Sigmoid colon (tissue), 7 donors: ENCODE data around the gene SLC6A1. TPM values are rescaled to one million over a fixed set of nuclear protein-coding genes. Genes with fewer than 3 reads are reported as not detected.

ENCODE experiments used
- DNase-seq: peaks from one replicate; pipeline ENCODE4 v3.0.0-alpha.2; 2019
- H3K27ac ChIP-seq, 4 donors: fragments of 200-600 bp; sonication (generic); one replicate each; pipeline ENCODE4 v1.5.1; 2016 to 2019; ENCODE audit warnings: mild to moderate bottlenecking in 1 of 4
- H3K27me3 ChIP-seq, 3 donors: fragments of 200-600 bp; sonication (generic); one replicate each; pipeline ENCODE4 v1.5.1; 2019; ENCODE audit warnings: mild to moderate bottlenecking in 1 of 3
- H3K36me3 ChIP-seq, 4 donors: fragments of 200-600 bp; sonication (generic); one replicate each; pipeline ENCODE4 v1.5.1; 2016 to 2019
- H3K4me1 ChIP-seq, 4 donors: fragments of 200-600 bp; sonication (generic); one replicate each; pipeline ENCODE4 v1.5.1; 2017 to 2019
- H3K4me3 ChIP-seq, 4 donors: fragments of 200-600 bp; sonication (generic); one replicate each; pipeline ENCODE4 v1.5.1; 2017 to 2019; ENCODE audit warnings: mild to moderate bottlenecking in 2 of 4, moderate library complexity in 1 of 4
- H3K9me3 ChIP-seq, 4 donors: fragments of 200-600 bp in 3 of 4; sonication (generic) in 3 of 4; one replicate each; pipeline versions ENCODE4 v1.5.1 to v1.6.1; 2013 to 2019
- CTCF ChIP-seq, 4 experiments: fragments of 450-650 bp in 3 of 4; fragments of 200-600 bp in 1 of 4; IDR thresholded peaks; one replicate each; pipeline ENCODE4 v1.5.1; 2016 to 2019; ENCODE audit warnings: antibody characterized with exemption in 4 of 4, mild to moderate bottlenecking in 3 of 4, moderate library complexity in 2 of 4
- EP300 ChIP-seq, 4 donors: sonication (generic); formaldehyde crosslinking; IDR thresholded peaks; one replicate each; pipeline ENCODE4 v1.6.1; 2017; ENCODE audit warnings: antibody characterized with exemption in 4 of 4
- POLR2A ChIP-seq, 2 donors: fragments of 450-650 bp; IDR thresholded peaks; one replicate each; pipeline ENCODE4 v1.6.1; 2016; ENCODE audit warnings: antibody characterized with exemption in 2 of 2, mild to moderate bottlenecking in 2 of 2, moderate library complexity in 2 of 2
- POLR2AphosphoS5 ChIP-seq, 4 donors: sonication (generic); formaldehyde crosslinking; IDR thresholded peaks; one replicate each; pipeline ENCODE4 v1.6.1; 2017; ENCODE audit warnings: antibody characterized with exemption in 4 of 4
- WGBS, 2 donors: extraction: QIAGEN DNeasy Blood & Tissue Kit; methylation state at CpG; one replicate each; pipeline ENCODE4 v1.1.7; 2013; 5-methylcytosine and 5-hydroxymethylcytosine counted together
- intact Hi-C: fragments of 100-400 bp; cut with DNase I; formaldehyde crosslinking; loops from one replicate; pipeline ENCODE4 v1.15.1; 2023
- polyA plus RNA-seq, 3 donors: library from polyadenylated mRNA; stranded (reverse); fragments of 200-250 nt; gene quantifications; one replicate each; pipeline ENCODE4 v1.2.3, GENCODE V29; 2013
- total RNA-seq, 4 donors: library from RNA; depleted of rRNA; stranded (reverse); fragments of >200 nt; gene quantifications; one replicate each; pipeline ENCODE4 v1.1.0, GENCODE V29; 2016
- donor health status: healthy with polysubstance abuse.
- donor health status: Bipolar disorder and iron deficiency.
- donor health status: healthy.

Gene SLC6A1
- total and polyA plus RNA-seq, 7 donors: under 0.01 to 1.4 (median 0.29) TPM; not detected in 1

DNA sequence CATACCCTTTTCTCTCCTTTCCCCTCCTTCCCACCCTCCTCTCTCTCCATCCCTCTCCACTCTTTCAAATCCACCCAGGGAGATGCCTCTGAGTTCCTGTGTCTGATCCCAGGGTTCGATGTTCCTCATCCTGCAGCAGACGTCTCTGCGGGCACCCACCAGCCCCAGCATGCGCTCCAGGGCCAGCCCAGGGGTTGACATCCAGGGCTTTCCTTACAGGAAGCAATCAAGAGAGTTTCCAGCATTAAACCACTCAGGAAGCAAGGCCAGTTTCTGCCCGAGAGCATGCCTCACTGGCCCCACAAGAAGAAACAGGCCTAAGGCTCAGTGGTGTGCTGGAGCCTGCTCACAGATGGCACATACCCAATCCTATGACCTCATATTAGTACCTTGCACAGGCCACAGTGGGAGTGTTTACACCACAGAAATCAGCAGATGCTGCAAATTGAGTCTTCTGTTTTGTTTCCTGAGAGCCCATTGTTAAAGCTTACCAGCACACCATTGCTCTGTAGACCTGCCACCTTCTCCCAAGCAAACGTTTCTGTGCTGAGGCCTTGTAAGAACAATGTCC, 13.2 kb downstream of the SLC6A1 start:
- Histone ChIP-seq H3K27me3 (peaks cover 0 to 12% (median 0%) of the 10 kb centered on the region in 3 donors), H3K9me3 (no peaks in the 10 kb centered on the region), H3K4me3 (no peak overlapping the region), H3K36me3 (no peaks in the 10 kb centered on the region), H3K27ac (no peak overlapping the region), H3K4me1 (no peaks in the 10 kb centered on the region)
- 65 to 70% methylated on average over 6 of the region's 6 CpGs for WGBS, 2 donors
- no peak for TF ChIP-seq CTCF (IDR thresholded peaks at IDR 0.05)
- TF ChIP-seq POLR2A (IDR thresholded peaks at IDR 0.05): no peak
- no peak for TF ChIP-seq EP300 (IDR thresholded peaks at IDR 0.05)
- TF ChIP-seq POLR2AphosphoS5 (IDR thresholded peaks at IDR 0.05): no peak
- DNase-seq: no peak
- intact Hi-C loops: no loop called here

- no peaks in the 10 kb centered on the region for H3K4me1 ChIP-seq
- H3K9me3 ChIP-seq: no peaks in the 10 kb centered on the region
- intact Hi-C loops: no loop called here
- TF ChIP-seq CTCF (IDR thresholded peaks at IDR 0.05) (no peak), POLR2AphosphoS5 (IDR thresholded peaks at IDR 0.05) (no peak), POLR2A (IDR thresholded peaks at IDR 0.05) (no peak), EP300 (IDR thresholded peaks at IDR 0.05) (no peak)
- no peak for DNase-seq
- no peaks in the 10 kb centered on the region for H3K27me3 ChIP-seq
- WGBS, 2 donors: 73 to 75% methylated on average over 20 of the region's 20 CpGs
- no peaks in the 10 kb centered on the region for H3K36me3 ChIP-seq
- no peak overlapping the region for H3K4me3 ChIP-seq
- no peak overlapping the region for H3K27ac ChIP-seq
These were observed 14.7 kb downstream of the SLC6A1 start for GRCh38 chr3:11006986-11007933.

DNA sequence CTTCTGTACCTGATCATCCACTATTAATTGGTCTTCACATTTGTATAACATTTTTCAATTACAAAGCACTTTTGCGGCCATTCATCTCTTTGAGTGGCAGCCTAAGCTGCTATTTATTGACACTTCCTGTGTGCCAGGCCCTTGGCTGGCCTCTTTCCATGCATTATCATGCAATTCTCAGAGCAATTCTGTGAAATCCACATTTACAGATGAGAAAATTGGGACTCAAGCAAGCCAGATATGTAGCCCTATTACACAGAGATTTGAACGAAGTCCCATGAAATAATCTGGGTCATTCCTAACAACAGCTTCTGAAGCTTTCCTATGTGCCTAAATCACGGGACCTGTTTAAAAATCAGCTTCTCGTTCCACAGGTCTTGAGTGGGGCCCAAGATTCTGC, 17.4 kb downstream of the SLC6A1 start:
- no peak for DNase-seq
- TF ChIP-seq POLR2A (IDR thresholded peaks at IDR 0.05) (no peak), POLR2AphosphoS5 (IDR thresholded peaks at IDR 0.05) (no peak), CTCF (IDR thresholded peaks at IDR 0.05) (no peak), EP300 (IDR thresholded peaks at IDR 0.05) (no peak)
- WGBS, 2 donors: 80 to 87% methylated on average over 4 of the region's 4 CpGs
- intact Hi-C loops: no loop called here
- Histone ChIP-seq H3K4me3 (no peak overlapping the region), H3K9me3 (no peaks in the 10 kb centered on the region), H3K4me1 (no peaks in the 10 kb centered on the region), H3K36me3 (no peaks in the 10 kb centered on the region), H3K27ac (no peak overlapping the region), H3K27me3 (no peaks in the 10 kb centered on the region)

DNA sequence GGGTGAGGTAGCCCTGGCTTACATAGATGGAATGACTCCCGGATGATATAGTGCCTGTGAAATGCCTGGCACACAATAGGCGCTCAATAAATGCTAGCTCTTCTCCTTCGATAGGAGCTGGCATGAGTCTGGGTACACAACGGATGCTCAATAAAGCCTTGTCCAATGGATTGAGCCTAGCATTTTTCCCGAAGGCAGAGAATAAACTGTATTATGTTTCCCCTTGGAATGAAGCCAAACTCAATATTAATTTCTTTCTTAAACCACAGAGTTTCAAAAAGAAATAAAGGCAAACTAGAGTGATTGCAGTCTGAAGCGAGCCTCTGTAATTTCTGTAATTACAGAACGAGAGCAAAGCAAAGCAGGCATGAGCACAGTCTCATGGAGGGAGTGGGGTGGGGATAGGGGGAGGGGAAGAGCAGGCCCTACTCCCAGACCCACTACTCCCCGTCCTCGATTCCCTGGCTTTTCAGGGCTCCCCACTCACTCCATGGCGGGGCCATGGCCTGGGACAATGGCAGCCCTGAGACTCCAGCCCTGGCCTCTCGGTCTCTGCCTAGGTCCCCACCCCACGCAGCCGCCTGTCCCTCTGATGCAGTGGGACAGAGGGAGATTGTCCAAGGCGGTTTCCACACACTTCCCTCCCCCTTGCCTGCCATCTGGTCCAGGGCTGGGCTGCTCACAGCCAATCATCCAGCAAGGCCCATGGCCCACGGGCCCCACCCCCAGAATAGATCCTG, 18.0 kb downstream of the SLC6A1 start:
- peaks cover 0 to under 1% (median 0%) of the 10 kb centered on the region in 3 donors for H3K27me3 ChIP-seq

More for the DNA sequence above, 18.0 kb downstream of the SLC6A1 start:
- Histone ChIP-seq H3K9me3 (no peaks in the 10 kb centered on the region), H3K4me1 (no peaks in the 10 kb centered on the region), H3K36me3 (no peaks in the 10 kb centered on the region), H3K4me3 (no peak overlapping the region), H3K27ac (no peak overlapping the region)
- 62 to 80% methylated on average over 15 of the region's 15 CpGs for WGBS, 2 donors
- no peak for DNase-seq
- no peak for TF ChIP-seq CTCF (IDR thresholded peaks at IDR 0.05)
- no peak for TF ChIP-seq POLR2AphosphoS5 (IDR thresholded peaks at IDR 0.05)
- TF ChIP-seq POLR2A (IDR thresholded peaks at IDR 0.05): no peak
- TF ChIP-seq EP300 (IDR thresholded peaks at IDR 0.05): no peak
- intact Hi-C loops: no loop called here
